Endodermal cell (in vitro differentiated cells): Measurements from ENCODE around the gene SHANK3. TPM values are rescaled to one million over a fixed set of nuclear protein-coding genes. Genes with fewer than 3 reads are reported as not detected.

ENCODE experiments used
- DNase-seq: peaks from one replicate; pipeline ENCODE4 v3.0.0-alpha.2; 2017
- H3K27ac ChIP-seq: 2 replicates; pipeline ENCODE4 v1.5.1; 2013; ENCODE audit warnings: mild to moderate bottlenecking, low read depth, low read length, moderate library complexity
- H3K27me3 ChIP-seq: 2 replicates; pipeline ENCODE4 v1.6.1; 2013; ENCODE audit warnings: mild to moderate bottlenecking, low read length, moderate library complexity; ENCODE audit not compliant: insufficient read depth, control insufficient read depth, poor library complexity, severe bottlenecking
- H3K36me3 ChIP-seq: 2 replicates; pipeline ENCODE4 v1.7.0; 2013; ENCODE audit warnings: mild to moderate bottlenecking, low read length, moderate library complexity; ENCODE audit not compliant: control insufficient read depth, insufficient read depth
- H3K4me1 ChIP-seq: one replicate; pipeline ENCODE4 v1.7.0; 2013; ENCODE audit warnings: low read length; ENCODE audit not compliant: control insufficient read depth, insufficient read depth
- H3K4me3 ChIP-seq: 2 replicates; pipeline ENCODE4 v1.5.1; 2013; ENCODE audit warnings: mild to moderate bottlenecking, low read length, moderate library complexity
- H3K9ac ChIP-seq: 2 replicates; pipeline ENCODE4 v1.6.1; 2013; ENCODE audit warnings: mild to moderate bottlenecking, low read length, moderate library complexity; ENCODE audit not compliant: poor library complexity, severe bottlenecking; ENCODE audit errors: extremely low read depth
- H3K9me3 ChIP-seq: 2 replicates; pipeline ENCODE4 v1.6.1; 2013; ENCODE audit warnings: mild to moderate bottlenecking, low read length, moderate library complexity; ENCODE audit not compliant: control insufficient read depth
- H3K27ac Mint-ChIP-seq: 2 replicates; pipeline ENCODE4 v1.8.0; 2020; ENCODE audit warnings: mixed read lengths
- H3K27me3 Mint-ChIP-seq: 2 replicates; pipeline ENCODE4 v1.8.0; 2021; ENCODE audit warnings: mild to moderate bottlenecking, mixed read lengths; ENCODE audit not compliant: insufficient read depth
- H3K36me3 Mint-ChIP-seq: 2 replicates; pipeline ENCODE4 v1.8.0; 2020; ENCODE audit warnings: low read depth, mixed read lengths
- H3K4me1 Mint-ChIP-seq: 2 replicates; pipeline ENCODE4 v1.8.0; 2020; ENCODE audit warnings: mixed read lengths
- H3K4me3 Mint-ChIP-seq: 2 replicates; pipeline ENCODE4 v1.8.0; 2020; ENCODE audit warnings: mild to moderate bottlenecking, moderate library complexity, mixed read lengths
- H3K9me3 Mint-ChIP-seq: 2 replicates; pipeline ENCODE4 v1.8.0; 2020; ENCODE audit warnings: mild to moderate bottlenecking, mixed read lengths
- CTCF ChIP-seq: fragments of 200-600 bp; sonication (generic); conservative IDR thresholded peaks from 2 replicates; pipeline ENCODE4 v1.5.0; 2021; ENCODE audit warnings: antibody characterized with exemption, mild to moderate bottlenecking
- WGBS, 2 experiments: methylation state at CpG; one replicate each; pipeline versions ENCODE4 v1.1.5 to v1.1.7; 2013; ENCODE audit warnings: missing lambda C conversion rate in 2 of 2, mixed read lengths in 1 of 2; ENCODE audit not compliant: insufficient coverage in 1 of 2, insufficient read length in 1 of 2; 5-methylcytosine and 5-hydroxymethylcytosine counted together
- total RNA-seq, 2 donors: library from RNA; stranded (reverse); fragmentation: NEBNext Ultra II Directional in 1 of 2; extraction: Animal tissue kit (Norgen Biotek cat#: 25700) in 1 of 2; gene quantifications; 2 replicates in 1 of 2; 3 replicates in 1 of 2; pipeline ENCODE4 v1.2.1, GENCODE V29; 2021

Gene SHANK3
- total RNA-seq, 2 donors from 2014 or later, result 9.4 to 11.1 TPM

- peaks cover 4% of the 10 kb centered on the region for H3K4me1 Mint-ChIP-seq
- peaks cover 5% of the 10 kb centered on the region for H3K27me3 ChIP-seq
- H3K36me3 Mint-ChIP-seq, result no peaks in the 10 kb centered on the region
- peak overlapping the region; percentile 61 for H3K4me3 Mint-ChIP-seq
- no peaks in the 10 kb centered on the region for H3K36me3 ChIP-seq
- no peak overlapping the region for H3K9ac ChIP-seq
- no peak overlapping the region for H3K27ac Mint-ChIP-seq
- H3K4me3 ChIP-seq, result peak overlapping the region; percentile 56
- H3K9me3 Mint-ChIP-seq, result no peaks in the 10 kb centered on the region
- H3K9me3 ChIP-seq, result no peaks in the 10 kb centered on the region
- WGBS, 2 experiments, result 12 to 66% methylated on average over 6 to 45 of the region's 58 CpGs
- peak; percentile 90 for TF ChIP-seq CTCF
- DNase-seq, result peak; percentile 80
- no peaks in the 10 kb centered on the region for H3K4me1 ChIP-seq
- H3K27me3 Mint-ChIP-seq, result peaks cover 14% of the 10 kb centered on the region
- H3K27ac ChIP-seq, result no peak overlapping the region
Observed at GRCh38 chr22:50696799-50697561, 24.4 kb downstream of the SHANK3 start.

- H3K4me3 Mint-ChIP-seq, result peak overlapping the region; percentile 61
- peaks cover 4% of the 10 kb centered on the region for H3K4me1 Mint-ChIP-seq
Observed at GRCh38 chr22:50697667-50698506, 25.3 kb downstream of the SHANK3 start.

More at GRCh38 chr22:50697667-50698506, 25.3 kb downstream of the SHANK3 start:
- Histone ChIP-seq H3K9ac (no peak overlapping the region), H3K9me3 (no peaks in the 10 kb centered on the region), H3K4me1 (no peaks in the 10 kb centered on the region), H3K4me3 (peak overlapping the region; percentile 77), H3K36me3 (no peaks in the 10 kb centered on the region), H3K27me3 (peaks cover 5% of the 10 kb centered on the region), H3K27ac (no peak overlapping the region)
- no peak for TF ChIP-seq CTCF
- peak; percentile 56 for DNase-seq
- 31% methylated on average over 16 to 52 of the region's 54 CpGs for WGBS, 2 experiments
- no peaks in the 10 kb centered on the region for H3K9me3 Mint-ChIP-seq
- peaks cover 14% of the 10 kb centered on the region for H3K27me3 Mint-ChIP-seq
- H3K27ac Mint-ChIP-seq, result no peak overlapping the region
- H3K36me3 Mint-ChIP-seq, result no peaks in the 10 kb centered on the region
